A673 (cell line): ENCODE measurements around the gene CBR3. TPM values are rescaled to one million over a fixed set of nuclear protein-coding genes. Genes with fewer than 3 reads are reported as not detected.

ENCODE experiments used
- Bru-seq: library from RNA; stranded (reverse); fragments of 400-500 nt; gene quantifications from one replicate; lab custom pipeline; 2021; lab: Mats Ljungman, UMichigan
- BruChase-seq, 2 experiments: library from RNA; stranded (reverse); fragments of 400-500 nt; gene quantifications; one replicate each; lab custom pipeline; 2021; lab: Mats Ljungman, UMichigan
- BruUV-seq: library from RNA; stranded (reverse); fragments of 400-500 nt; replicated peaks from 2 replicates; lab custom pipeline; 2021; lab: Mats Ljungman, UMichigan
- CTCF ChIA-PET: fragments of 300-600 bp; sonication (Branson Sonifier 250); formaldehyde crosslinking; loops from one replicate; lab custom pipeline; 2022; ENCODE audit warnings: antibody characterized with exemption; lab: Charles Lee
- POLR2A ChIA-PET: fragments of 300-600 bp; sonication (Branson Sonifier 250); formaldehyde crosslinking; loops from one replicate; lab custom pipeline; 2022; ENCODE audit warnings: antibody characterized with exemption; ENCODE audit not compliant: low non-redundant PET; lab: Charles Lee
- DNase-seq: peaks from one replicate; pipeline ENCODE4 v3.0.0-alpha.2; 2015; ENCODE audit warnings: low spot score
- H3K27ac ChIP-seq: fragments of 200-600 bp; sonication (generic); 2 replicates; pipeline ENCODE4 v1.5.1; 2016; ENCODE audit warnings: mixed run types, low read depth, mild to moderate bottlenecking, mixed read lengths, antibody characterized with exemption, low read length; ENCODE audit not compliant: poor library complexity, severe bottlenecking
- H3K27me3 ChIP-seq: fragments of 200-600 bp; sonication (generic); replicated peaks from 2 replicates; pipeline ENCODE4 v1.6.1; 2017; ENCODE audit warnings: mixed run types, low read depth, mild to moderate bottlenecking, mixed read lengths, antibody characterized with exemption, low read length; ENCODE audit not compliant: insufficient read depth, poor library complexity
- H3K36me3 ChIP-seq: fragments of 200-600 bp; sonication (generic); 2 replicates; pipeline ENCODE4 v1.6.1; 2016; ENCODE audit warnings: mixed run types, mild to moderate bottlenecking, mixed read lengths, antibody characterized with exemption, low read length; ENCODE audit not compliant: insufficient read depth, poor library complexity, severe bottlenecking
- H3K4me1 ChIP-seq: fragments of 200-600 bp; sonication (generic); 2 replicates; pipeline ENCODE4 v1.6.1; 2017; ENCODE audit warnings: mixed run types, mild to moderate bottlenecking, mixed read lengths, antibody characterized with exemption, low read length; ENCODE audit not compliant: insufficient read depth, poor library complexity, severe bottlenecking
- H3K4me3 ChIP-seq: fragments of 200-600 bp; sonication (generic); 2 replicates; pipeline ENCODE4 v1.5.1; 2016; ENCODE audit warnings: low read depth, mixed run types, mild to moderate bottlenecking, mixed read lengths, low read length; ENCODE audit not compliant: poor library complexity, severe bottlenecking
- H3K9me3 ChIP-seq: fragments of 200-600 bp; sonication (generic); 2 replicates; pipeline ENCODE4 v1.6.1; 2016; ENCODE audit warnings: mixed run types, low read depth, mild to moderate bottlenecking, mixed read lengths, antibody characterized with exemption, low read length; ENCODE audit not compliant: poor library complexity, severe bottlenecking
- EZH2 ChIP-seq: fragments of 200-600 bp; sonication (generic); IDR thresholded peaks from 2 replicates; pipeline ENCODE4 v1.6.1; 2017; ENCODE audit warnings: borderline replicate concordance, low read depth, mild to moderate bottlenecking, mixed read lengths, antibody characterized with exemption, low read length; ENCODE audit not compliant: poor library complexity, severe bottlenecking
- intact Hi-C: fragments of 100-400 bp; cut with micrococcal nuclease; formaldehyde crosslinking; loops from one replicate; pipeline ENCODE4 v1.10.0; 2022; ENCODE audit not compliant: unreplicated experiment
- long read RNA-seq: library from polyadenylated mRNA; stranded (forward); transcript quantifications from one replicate; pipeline ENCODE4 v2.0.0, GENCODE V29; 2022
- total RNA-seq: library from RNA; stranded (reverse); gene quantifications from 2 replicates; pipeline ENCODE4 v1.2.3, GENCODE V29; 2021
- TF ChIP-seq, protein P1 (sequence below): fragments of 300-800, 200-600 bp; sonication (generic); conservative IDR thresholded peaks from 2 replicates; pipeline ENCODE4 v1.5.1; 2017; ENCODE audit warnings: low read depth, mild to moderate bottlenecking, antibody characterized with exemption, low read length, moderate library complexity, mixed read lengths

The CBR3 gene
- 12.3 and 15.5 TPM in 2 replicates for total RNA-seq
- percentile 53 among the genes with signal in this experiment for Bru-seq, nascent RNA
- BruChase-seq, experiment 1, labeled RNA remaining after a 2-hour chase: percentile 44 among the genes with signal in this experiment
- BruChase-seq, experiment 2, labeled RNA remaining after a 6-hour chase: percentile 50 among the genes with signal in this experiment
- long read RNA-seq, transcript CBR3-201 (3 exons, 1,169 nt): major isoform, 24 of 26 reads
- long read RNA-seq, partial matches to known transcripts: 0 of 26 reads
- long read RNA-seq, other reads (novel, unspliced or antisense): 2 of 26 reads

DNA sequence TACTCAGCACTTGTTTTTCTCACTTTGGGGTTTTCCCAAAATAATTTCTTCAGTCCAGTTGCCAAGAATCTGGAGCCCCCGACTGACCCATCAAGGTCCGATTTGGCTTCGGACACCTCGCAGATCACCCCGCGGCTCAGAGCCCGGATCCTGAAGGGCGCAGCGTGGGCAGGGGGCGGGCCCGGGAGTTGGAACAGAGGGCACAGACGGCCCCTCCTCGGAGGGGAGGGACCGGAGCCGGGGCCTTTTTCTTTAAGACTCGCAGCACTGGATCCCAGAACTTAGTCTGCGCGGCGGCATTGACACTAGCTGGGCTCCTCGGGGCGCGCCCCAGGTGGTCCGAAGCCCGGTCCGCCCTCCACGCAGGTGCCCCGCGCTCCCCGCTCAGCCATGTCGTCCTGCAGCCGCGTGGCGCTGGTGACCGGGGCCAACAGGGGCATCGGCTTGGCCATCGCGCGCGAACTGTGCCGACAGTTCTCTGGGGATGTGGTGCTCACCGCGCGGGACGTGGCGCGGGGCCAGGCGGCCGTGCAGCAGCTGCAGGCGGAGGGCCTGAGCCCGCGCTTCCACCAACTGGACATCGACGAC, at the start of gene CBR3:
TSS of gene CBR3 (plus strand) at position 277 of the 588 bp plus-strand sequence. CDS start at position 391, 114 bp downstream.
- Histone ChIP-seq H3K4me1 (peaks cover 15% of the 10 kb centered on the region), H3K9me3 (no peaks in the 10 kb centered on the region), H3K4me3 (peak within 1 kb of the TSS; percentile 60), H3K27me3 (no peaks in the 10 kb centered on the region), H3K27ac (peak within 1 kb of the TSS; percentile 76), H3K36me3 (no peaks in the 10 kb centered on the region)
- TF ChIP-seq EZH2: no peak
- TF ChIP-seq, protein P1, sequence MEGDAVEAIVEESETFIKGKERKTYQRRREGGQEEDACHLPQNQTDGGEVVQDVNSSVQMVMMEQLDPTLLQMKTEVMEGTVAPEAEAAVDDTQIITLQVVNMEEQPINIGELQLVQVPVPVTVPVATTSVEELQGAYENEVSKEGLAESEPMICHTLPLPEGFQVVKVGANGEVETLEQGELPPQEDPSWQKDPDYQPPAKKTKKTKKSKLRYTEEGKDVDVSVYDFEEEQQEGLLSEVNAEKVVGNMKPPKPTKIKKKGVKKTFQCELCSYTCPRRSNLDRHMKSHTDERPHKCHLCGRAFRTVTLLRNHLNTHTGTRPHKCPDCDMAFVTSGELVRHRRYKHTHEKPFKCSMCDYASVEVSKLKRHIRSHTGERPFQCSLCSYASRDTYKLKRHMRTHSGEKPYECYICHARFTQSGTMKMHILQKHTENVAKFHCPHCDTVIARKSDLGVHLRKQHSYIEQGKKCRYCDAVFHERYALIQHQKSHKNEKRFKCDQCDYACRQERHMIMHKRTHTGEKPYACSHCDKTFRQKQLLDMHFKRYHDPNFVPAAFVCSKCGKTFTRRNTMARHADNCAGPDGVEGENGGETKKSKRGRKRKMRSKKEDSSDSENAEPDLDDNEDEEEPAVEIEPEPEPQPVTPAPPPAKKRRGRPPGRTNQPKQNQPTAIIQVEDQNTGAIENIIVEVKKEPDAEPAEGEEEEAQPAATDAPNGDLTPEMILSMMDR: no peak
- ChIA-PET POLR2A (no interaction called here), CTCF (interaction anchor here (1.1 kb wide), 1 partner anchor 9 kb away, joined by 3 read pairs; no protein-coding TSS in a partner anchor)
- BruUV-seq: no TSS peak
- intact Hi-C loops: loop anchor here (5.0 kb wide), 1 partner anchor 792 kb away; no protein-coding TSS in a partner anchor
- DNase-seq: peak; percentile 77

DNA sequence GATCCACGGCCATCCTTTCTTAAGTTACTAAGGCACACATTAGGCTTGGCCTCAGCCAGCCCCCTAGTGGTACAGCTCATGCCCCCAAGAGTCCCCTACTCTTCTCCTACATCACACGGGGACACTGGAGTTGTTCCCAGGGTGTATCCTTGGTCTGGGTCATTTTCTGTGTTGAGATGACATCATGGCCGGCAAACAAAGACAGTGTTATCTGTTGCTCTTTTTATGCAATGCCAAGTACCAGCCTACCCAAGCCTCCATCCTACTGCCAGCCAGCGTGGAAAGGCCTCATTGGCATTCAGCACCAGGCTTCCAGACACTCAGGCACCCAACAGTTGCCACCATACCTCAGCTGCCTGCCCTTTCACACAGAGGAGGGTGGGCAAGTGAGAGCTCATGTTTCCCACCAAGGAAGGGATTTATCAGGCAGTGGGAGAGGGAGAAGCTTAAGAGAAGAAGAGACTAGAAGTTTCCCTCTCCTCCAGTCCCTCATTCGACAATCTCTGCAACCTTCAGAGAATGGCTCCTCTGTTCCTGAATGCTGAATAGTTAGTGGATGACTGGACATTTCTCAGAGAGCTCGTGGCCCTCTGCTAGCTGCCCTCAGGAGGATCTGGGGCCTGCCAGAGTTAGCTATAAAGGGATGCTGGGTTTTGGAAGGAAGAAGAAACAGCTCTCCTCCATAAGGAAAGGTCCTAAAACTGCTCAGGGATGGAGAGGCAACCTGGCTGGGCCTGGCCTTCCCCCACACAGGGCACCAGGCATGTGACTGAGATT, 47.3 kb upstream of the CBR3 start:
- CTCF ChIA-PET: no interaction called here
- no peak for TF ChIP-seq EZH2
- TF ChIP-seq, protein P1: peak; percentile 40

DNA sequence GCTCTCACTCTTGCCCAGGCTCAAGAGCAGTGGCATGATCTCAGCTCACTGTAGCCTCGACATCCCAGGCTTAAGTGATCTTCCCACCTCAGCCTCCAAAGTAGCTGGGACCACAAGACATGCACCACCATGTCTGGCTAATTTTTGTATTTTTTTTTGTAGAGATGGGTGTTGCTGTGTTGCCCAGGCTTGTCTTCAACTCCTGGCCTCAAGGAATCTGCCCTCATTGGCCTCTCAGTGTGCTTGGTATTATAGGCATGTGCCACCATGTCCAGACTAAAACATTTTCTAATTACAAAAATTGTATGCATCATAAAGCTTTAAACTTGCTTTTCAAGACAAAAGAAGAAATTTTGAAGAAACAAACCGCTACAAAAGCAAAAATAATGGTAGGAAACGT, 44.9 kb upstream of the CBR3 start:
- intact Hi-C loops: no loop called here
- POLR2A ChIA-PET: no interaction called here
- H3K36me3 ChIP-seq: no peaks in the 10 kb centered on the region
- DNase-seq: no peak
- H3K4me3 ChIP-seq: no peak overlapping the region
- H3K27ac ChIP-seq: no peak overlapping the region
- no peaks in the 10 kb centered on the region for H3K4me1 ChIP-seq
- BruUV-seq: no TSS peak
- H3K9me3 ChIP-seq: peaks cover 18% of the 10 kb centered on the region
- CTCF ChIA-PET: no interaction called here
- TF ChIP-seq, protein P1: no peak
- no peak for TF ChIP-seq EZH2
- no peaks in the 10 kb centered on the region for H3K27me3 ChIP-seq

More for the DNA sequence above, 47.3 kb upstream of the CBR3 start:
- H3K27me3 ChIP-seq: no peaks in the 10 kb centered on the region
- no TSS peak for BruUV-seq
- no peaks in the 10 kb centered on the region for H3K36me3 ChIP-seq
- no peak overlapping the region for H3K4me3 ChIP-seq
- H3K4me1 ChIP-seq: no peaks in the 10 kb centered on the region
- H3K27ac ChIP-seq: no peak overlapping the region
- H3K9me3 ChIP-seq: no peaks in the 10 kb centered on the region
- POLR2A ChIA-PET: interaction anchor here (0.6 kb wide), 1 partner anchor 172 kb away, joined by 3 read pairs; no protein-coding TSS in a partner anchor
- no peak for DNase-seq
- intact Hi-C loops: no loop called here
